ENCODE data around the gene EEIG2. TPM values are rescaled to one million over a fixed set of nuclear protein-coding genes. Genes with fewer than 3 reads are reported as not detected.
"Not testable (repeated sequence)": the region's sequence is repeated elsewhere in the genome, so short reads cannot be mapped to it uniquely, and the experiment has no call there.

The EEIG2 gene
- 20.0 TPM for total RNA-seq
- long read RNA-seq, full-length matches to known transcripts: 11 of 28 reads
- long read RNA-seq, partial matches to known transcripts: 8 of 28 reads
- long read RNA-seq, other reads (novel, unspliced or antisense): 9 of 28 reads

- H3K27ac ChIP-seq: peak within 1 kb of the TSS; percentile 72
- intact Hi-C loops (cut with DNase I): no loop called here
- H3K27me3 ChIP-seq (ENCODE audit: low read depth): no peaks in the 10 kb centered on the region
- H3K9me3 ChIP-seq: no peaks in the 10 kb centered on the region
- peaks cover 32% of the 10 kb centered on the region for H3K4me1 ChIP-seq
- peak; percentile 90 for DNase-seq
- TF ChIP-seq, protein P1, sequence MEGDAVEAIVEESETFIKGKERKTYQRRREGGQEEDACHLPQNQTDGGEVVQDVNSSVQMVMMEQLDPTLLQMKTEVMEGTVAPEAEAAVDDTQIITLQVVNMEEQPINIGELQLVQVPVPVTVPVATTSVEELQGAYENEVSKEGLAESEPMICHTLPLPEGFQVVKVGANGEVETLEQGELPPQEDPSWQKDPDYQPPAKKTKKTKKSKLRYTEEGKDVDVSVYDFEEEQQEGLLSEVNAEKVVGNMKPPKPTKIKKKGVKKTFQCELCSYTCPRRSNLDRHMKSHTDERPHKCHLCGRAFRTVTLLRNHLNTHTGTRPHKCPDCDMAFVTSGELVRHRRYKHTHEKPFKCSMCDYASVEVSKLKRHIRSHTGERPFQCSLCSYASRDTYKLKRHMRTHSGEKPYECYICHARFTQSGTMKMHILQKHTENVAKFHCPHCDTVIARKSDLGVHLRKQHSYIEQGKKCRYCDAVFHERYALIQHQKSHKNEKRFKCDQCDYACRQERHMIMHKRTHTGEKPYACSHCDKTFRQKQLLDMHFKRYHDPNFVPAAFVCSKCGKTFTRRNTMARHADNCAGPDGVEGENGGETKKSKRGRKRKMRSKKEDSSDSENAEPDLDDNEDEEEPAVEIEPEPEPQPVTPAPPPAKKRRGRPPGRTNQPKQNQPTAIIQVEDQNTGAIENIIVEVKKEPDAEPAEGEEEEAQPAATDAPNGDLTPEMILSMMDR (IDR thresholded peaks at IDR 0.05): peak; percentile 78
- peak within 1 kb of the TSS; percentile 74 for H3K4me3 ChIP-seq
- peak; percentile 94 to 96 for ATAC-seq
- H3K36me3 ChIP-seq: no peaks in the 10 kb centered on the region
These were observed at the start of gene EEIG2 for GRCh38 chr1:108559215-108560186. Gene EEIG2 (plus strand): TSS chr1:108560100. CDS start chr1:108560429, 329 bp downstream.

DNA sequence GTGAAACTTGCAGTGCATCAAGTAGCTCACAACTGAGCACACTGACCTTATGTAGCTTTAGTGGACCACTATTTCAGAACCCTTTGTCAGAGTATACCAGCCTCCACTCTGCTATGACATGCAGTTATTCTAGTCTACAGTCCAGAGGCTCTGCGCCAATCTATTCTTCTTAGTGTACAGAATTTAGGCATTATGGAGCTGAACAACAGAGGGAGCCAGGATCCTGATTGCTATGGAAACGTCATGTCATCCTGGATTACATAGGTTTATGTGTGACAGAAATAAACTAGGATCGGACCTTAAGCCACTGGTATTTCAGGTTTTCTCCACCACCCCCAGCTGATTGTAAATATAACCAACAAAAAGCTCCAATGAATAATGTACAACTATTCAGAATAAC is 48.1 kb upstream of the EEIG2 start:
- Histone ChIP-seq H3K4me3 (no peak overlapping the region), H3K27ac (no peak overlapping the region), H3K36me3 (no peaks in the 10 kb centered on the region), H3K4me1 (no peaks in the 10 kb centered on the region), H3K27me3 (ENCODE audit: low read depth) (no peaks in the 10 kb centered on the region), H3K9me3 (no peaks in the 10 kb centered on the region)
- ATAC-seq (no peak), DNase-seq (no peak)
- intact Hi-C loops (cut with DNase I): loop anchor here (2.0 kb wide), 1 partner anchor 133 kb away; no protein-coding TSS in a partner anchor
- TF ChIP-seq, protein P1 (IDR thresholded peaks at IDR 0.05): no peak

DNA sequence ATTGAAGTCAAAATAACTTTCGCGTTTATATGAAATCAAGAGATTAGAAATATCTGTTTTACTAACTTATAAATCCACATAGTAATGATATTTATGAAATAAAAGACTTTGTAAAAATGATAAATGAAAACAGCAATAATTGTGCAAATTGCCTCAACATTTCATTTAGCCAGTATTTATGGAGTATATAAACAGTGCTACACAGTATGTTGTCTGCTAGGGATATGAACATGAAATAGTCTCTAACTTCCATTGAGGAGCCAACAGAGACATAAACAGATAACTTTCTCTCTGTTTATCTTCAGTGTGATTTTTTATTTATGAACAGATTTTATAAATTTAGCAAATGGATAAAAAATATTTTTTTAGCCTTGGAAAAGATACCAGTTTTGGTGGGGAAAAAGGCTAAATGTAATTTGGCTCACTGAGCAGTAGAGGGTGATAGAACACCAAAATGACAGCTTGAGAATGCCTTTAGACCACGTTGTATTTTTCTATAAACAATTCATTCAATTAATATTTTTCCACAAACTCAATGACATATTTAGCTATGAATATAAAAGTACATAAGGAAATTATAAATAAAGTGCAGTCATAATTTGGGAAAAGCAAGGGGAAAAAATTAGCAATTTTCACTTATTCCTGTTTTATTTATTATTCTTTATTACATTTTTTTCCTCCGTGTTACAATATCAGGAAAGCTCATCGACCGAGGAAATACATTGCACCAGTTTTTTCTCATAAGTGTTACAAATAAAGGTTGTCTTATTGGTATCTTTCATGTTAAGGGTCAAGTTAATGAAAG is 47.5 kb upstream of the EEIG2 start:
- no peak for DNase-seq
- H3K4me1 ChIP-seq: no peaks in the 10 kb centered on the region
- TF ChIP-seq, protein P1 (IDR thresholded peaks at IDR 0.05): peak; percentile 88
- H3K27me3 ChIP-seq (ENCODE audit: low read depth): no peaks in the 10 kb centered on the region
- H3K36me3 ChIP-seq: no peaks in the 10 kb centered on the region
- no peak overlapping the region for H3K4me3 ChIP-seq
- peak in 1 of 2 donors; percentile 61 for ATAC-seq
- intact Hi-C loops (cut with DNase I): loop anchor here (2.0 kb wide), 1 partner anchor 132 kb away; no protein-coding TSS in a partner anchor
- no peaks in the 10 kb centered on the region for H3K9me3 ChIP-seq
- no peak overlapping the region for H3K27ac ChIP-seq

- Histone ChIP-seq H3K27me3 (ENCODE audit: low read depth) (no peaks in the 10 kb centered on the region), H3K4me3 (no peak overlapping the region), H3K27ac (no peak overlapping the region), H3K36me3 (no peaks in the 10 kb centered on the region), H3K9me3 (no peaks in the 10 kb centered on the region), H3K4me1 (no peaks in the 10 kb centered on the region)
- intact Hi-C loops (cut with DNase I): loop anchor here (2.0 kb wide), 1 partner anchor 132 kb away; no protein-coding TSS in a partner anchor
- TF ChIP-seq, protein P1 (IDR thresholded peaks at IDR 0.05): no peak
- ATAC-seq (no peak), DNase-seq (no peak)
These were observed 46.9 kb upstream of the EEIG2 start for GRCh38 chr1:108513044-108513415.

GRCh38 chr1:108513914-108514313 is 46.0 kb upstream of the EEIG2 start:
- H3K36me3 ChIP-seq; ATAC-seq; H3K4me1 ChIP-seq; DNase-seq; H3K27ac ChIP-seq; H3K9me3 ChIP-seq; H3K4me3 ChIP-seq; H3K27me3 ChIP-seq (ENCODE audit: low read depth): not testable (repeated sequence)
- intact Hi-C loops (cut with DNase I): loop anchor here (2.0 kb wide), 1 partner anchor 131 kb away; no protein-coding TSS in a partner anchor

DNA sequence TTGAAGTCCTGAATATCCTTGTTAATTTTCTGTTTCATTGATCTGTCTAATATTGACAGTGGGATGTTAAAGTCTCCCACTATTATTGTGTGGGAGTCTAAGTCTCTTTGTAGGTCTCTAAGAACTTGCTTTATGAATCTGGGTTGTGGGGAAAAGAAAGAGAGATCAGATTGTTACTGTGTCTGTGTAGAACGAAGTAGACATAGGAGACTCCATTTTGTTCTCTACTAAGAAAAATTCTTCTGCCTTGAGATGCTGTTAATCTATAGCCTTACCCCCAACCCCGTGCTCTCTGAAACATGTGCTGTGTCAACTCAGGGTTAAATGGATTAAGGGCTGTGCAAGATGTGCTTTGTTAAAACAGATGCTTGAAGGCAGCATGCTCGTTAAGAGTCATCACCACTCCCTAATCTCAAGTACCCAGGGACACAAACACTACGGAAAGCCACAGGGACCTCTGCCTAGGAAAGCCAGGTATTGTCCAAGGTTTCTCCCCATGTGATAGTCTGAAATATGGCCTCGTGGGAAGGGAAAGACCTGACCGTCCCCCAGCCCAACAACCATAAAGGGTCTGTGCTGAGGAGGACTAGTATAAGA is 42.5 kb upstream of the EEIG2 start:
- ATAC-seq; intact Hi-C loops (cut with DNase I); H3K4me1 ChIP-seq; H3K4me3 ChIP-seq; H3K27me3 ChIP-seq (ENCODE audit: low read depth); H3K36me3 ChIP-seq; H3K9me3 ChIP-seq; DNase-seq; H3K27ac ChIP-seq: not testable (repeated sequence)

All from lower lobe of right lung (tissue), 2 donors.